ENCODE measurements around the gene AMOT. TPM values are rescaled to one million over a fixed set of nuclear protein-coding genes. Genes with fewer than 3 reads are reported as not detected.
A peak's percentile ranks its signal among the peaks of the same experiment; 100 is the strongest.

AMOT gene
- total RNA-seq, 2 donors from 2014 or later = 4.2 to 7.3 TPM

- H3K36me3 ChIP-seq (replicated peaks in 1 of 2; ENCODE audit: insufficient read depth in 1 of 2, low read depth in 2 of 2) = no peaks in the 10 kb centered on the region
- H3K9me3 ChIP-seq = no peaks in the 10 kb centered on the region
- ATAC-seq = peak; percentile 73
- TF ChIP-seq POLR2A (IDR thresholded peaks at IDR 0.05) (no peak), CTCF (IDR thresholded peaks at IDR 0.05) (no peak)
- no peak for DNase-seq
- 31% methylated on average over 1 of the region's 1 CpG for WGBS, 2 donors
- H3K27ac ChIP-seq = no peak overlapping the region
- H3K27me3 ChIP-seq = no peaks in the 10 kb centered on the region
- intact Hi-C loops (cut with DNase I) = no loop called here
- H3K4me3 ChIP-seq = no peak overlapping the region
- H3K4me1 ChIP-seq = peaks cover 17% of the 10 kb centered on the region
Measured at GRCh38 chrX:112827292-112827903, 13.2 kb downstream of the AMOT start.

- Histone ChIP-seq H3K36me3 (replicated peaks in 1 of 2; ENCODE audit: insufficient read depth in 1 of 2, low read depth in 2 of 2) (no peaks in the 10 kb centered on the region), H3K4me1 (peaks cover 14% of the 10 kb centered on the region), H3K4me3 (no peak overlapping the region), H3K9me3 (no peaks in the 10 kb centered on the region), H3K27ac (no peak overlapping the region), H3K27me3 (no peaks in the 10 kb centered on the region)
- DNase-seq = no peak
- no peak for TF ChIP-seq CTCF (IDR thresholded peaks at IDR 0.05)
- no peak for TF ChIP-seq POLR2A (IDR thresholded peaks at IDR 0.05)
- intact Hi-C loops (cut with DNase I) = no loop called here
- no peak for ATAC-seq
Measured at GRCh38 chrX:112826023-112826422, 14.6 kb downstream of the AMOT start.

GRCh38 chrX:112822892-112823291 lies 17.7 kb downstream of the AMOT start:
- TF ChIP-seq CTCF (IDR thresholded peaks at IDR 0.05) = no peak
- no peak for TF ChIP-seq POLR2A (IDR thresholded peaks at IDR 0.05)
- intact Hi-C loops (cut with DNase I) = no loop called here
- ATAC-seq = no peak
- Histone ChIP-seq H3K36me3 (replicated peaks in 1 of 2; ENCODE audit: insufficient read depth in 1 of 2, low read depth in 2 of 2) (no peaks in the 10 kb centered on the region), H3K27ac (no peak overlapping the region), H3K27me3 (no peaks in the 10 kb centered on the region), H3K4me1 (peaks cover 13% of the 10 kb centered on the region), H3K4me3 (no peak overlapping the region), H3K9me3 (no peaks in the 10 kb centered on the region)
- DNase-seq = no peak
- 81 to 89% methylated on average over 5 to 7 of the region's 7 CpGs for WGBS, 2 donors

- no peaks in the 10 kb centered on the region for H3K27me3 ChIP-seq
- TF ChIP-seq CTCF (IDR thresholded peaks at IDR 0.05) = no peak
- no peak for TF ChIP-seq POLR2A (IDR thresholded peaks at IDR 0.05)
- H3K27ac ChIP-seq = peak overlapping the region in 1 of 4 donors; percentile 18
- H3K36me3 ChIP-seq (replicated peaks in 1 of 2; ENCODE audit: insufficient read depth in 1 of 2, low read depth in 2 of 2) = no peaks in the 10 kb centered on the region
- WGBS, 2 donors = 74 to 75% methylated on average over 3 of the region's 3 CpGs
- DNase-seq = no peak
- intact Hi-C loops (cut with DNase I) = no loop called here
- H3K9me3 ChIP-seq = no peaks in the 10 kb centered on the region
- no peak overlapping the region for H3K4me3 ChIP-seq
- H3K4me1 ChIP-seq = no peaks in the 10 kb centered on the region
- no peak for ATAC-seq
Measured at GRCh38 chrX:112820364-112821268, 20.0 kb downstream of the AMOT start.

All from body of pancreas (tissue), 4 donors.